ENCODE measurements around the gene CCT7.

DNA sequence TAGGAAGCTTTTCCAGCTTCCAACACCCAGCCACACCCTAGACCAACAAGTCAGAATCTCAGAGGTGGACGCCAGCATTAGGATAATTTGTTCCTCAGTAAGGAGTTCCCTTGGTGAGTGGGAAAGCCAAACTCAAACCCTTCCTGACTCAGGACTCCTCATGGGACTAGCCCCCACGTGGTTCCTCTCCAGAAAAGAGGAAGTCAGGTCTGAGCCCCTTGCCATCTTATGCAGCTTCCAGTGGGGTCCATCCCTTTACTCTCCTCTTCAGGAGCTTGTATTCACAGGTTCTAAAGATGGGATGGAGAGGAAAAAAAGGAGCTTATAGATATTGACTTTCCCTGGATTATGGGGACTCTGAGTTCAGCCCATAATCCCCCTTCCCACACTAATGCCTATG is 46.6 kb upstream of the CCT7 start:
- TF ChIP-seq, protein P1, sequence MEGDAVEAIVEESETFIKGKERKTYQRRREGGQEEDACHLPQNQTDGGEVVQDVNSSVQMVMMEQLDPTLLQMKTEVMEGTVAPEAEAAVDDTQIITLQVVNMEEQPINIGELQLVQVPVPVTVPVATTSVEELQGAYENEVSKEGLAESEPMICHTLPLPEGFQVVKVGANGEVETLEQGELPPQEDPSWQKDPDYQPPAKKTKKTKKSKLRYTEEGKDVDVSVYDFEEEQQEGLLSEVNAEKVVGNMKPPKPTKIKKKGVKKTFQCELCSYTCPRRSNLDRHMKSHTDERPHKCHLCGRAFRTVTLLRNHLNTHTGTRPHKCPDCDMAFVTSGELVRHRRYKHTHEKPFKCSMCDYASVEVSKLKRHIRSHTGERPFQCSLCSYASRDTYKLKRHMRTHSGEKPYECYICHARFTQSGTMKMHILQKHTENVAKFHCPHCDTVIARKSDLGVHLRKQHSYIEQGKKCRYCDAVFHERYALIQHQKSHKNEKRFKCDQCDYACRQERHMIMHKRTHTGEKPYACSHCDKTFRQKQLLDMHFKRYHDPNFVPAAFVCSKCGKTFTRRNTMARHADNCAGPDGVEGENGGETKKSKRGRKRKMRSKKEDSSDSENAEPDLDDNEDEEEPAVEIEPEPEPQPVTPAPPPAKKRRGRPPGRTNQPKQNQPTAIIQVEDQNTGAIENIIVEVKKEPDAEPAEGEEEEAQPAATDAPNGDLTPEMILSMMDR (IDR thresholded peaks at IDR 0.05; ENCODE audit: insufficient read depth, low read depth, low read length), result no peak
- no peak for TF ChIP-seq EZH2 (IDR thresholded peaks at IDR 0.05; ENCODE audit: insufficient read depth, low read length)

Data from astrocyte (in vitro differentiated cells and primary cell).